ENCODE measurements around the gene SNN.

SNN gene

GRCh38 chr16:11727796-11728543 lies 59.7 kb downstream of the SNN start:
- Histone ChIP-seq H3K27ac (ENCODE audit: low read depth, low read length) (no peak overlapping the region), H3K79me2 (ENCODE audit: control insufficient read depth, low read length) (peaks cover 15% of the 10 kb centered on the region; the same call in 1 of the 2 replicates)
- no peak for TF ChIP-seq EZH2phosphoT487 (IDR thresholded peaks at IDR 0.05; ENCODE audit: borderline replicate concordance, low read length)
- TF ChIP-seq, protein P1, sequence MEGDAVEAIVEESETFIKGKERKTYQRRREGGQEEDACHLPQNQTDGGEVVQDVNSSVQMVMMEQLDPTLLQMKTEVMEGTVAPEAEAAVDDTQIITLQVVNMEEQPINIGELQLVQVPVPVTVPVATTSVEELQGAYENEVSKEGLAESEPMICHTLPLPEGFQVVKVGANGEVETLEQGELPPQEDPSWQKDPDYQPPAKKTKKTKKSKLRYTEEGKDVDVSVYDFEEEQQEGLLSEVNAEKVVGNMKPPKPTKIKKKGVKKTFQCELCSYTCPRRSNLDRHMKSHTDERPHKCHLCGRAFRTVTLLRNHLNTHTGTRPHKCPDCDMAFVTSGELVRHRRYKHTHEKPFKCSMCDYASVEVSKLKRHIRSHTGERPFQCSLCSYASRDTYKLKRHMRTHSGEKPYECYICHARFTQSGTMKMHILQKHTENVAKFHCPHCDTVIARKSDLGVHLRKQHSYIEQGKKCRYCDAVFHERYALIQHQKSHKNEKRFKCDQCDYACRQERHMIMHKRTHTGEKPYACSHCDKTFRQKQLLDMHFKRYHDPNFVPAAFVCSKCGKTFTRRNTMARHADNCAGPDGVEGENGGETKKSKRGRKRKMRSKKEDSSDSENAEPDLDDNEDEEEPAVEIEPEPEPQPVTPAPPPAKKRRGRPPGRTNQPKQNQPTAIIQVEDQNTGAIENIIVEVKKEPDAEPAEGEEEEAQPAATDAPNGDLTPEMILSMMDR (IDR thresholded peaks at IDR 0.05; ENCODE audit: low read depth, low read length, poor library complexity, severe bottlenecking) = no peak

More at GRCh38 chr16:11727796-11728543, 59.7 kb downstream of the SNN start:
- Histone ChIP-seq H3K27me3 (ENCODE audit: control insufficient read depth, low read length) (no peaks in the 10 kb centered on the region), H3K9me3 (ENCODE audit: control insufficient read depth, insufficient read depth, low read length) (no peaks in the 10 kb centered on the region), H3K4me3 (ENCODE audit: low read length) (no peak overlapping the region), H4K20me1 (ENCODE audit: control insufficient read depth, insufficient read depth, low read depth, low read length) (no peaks in the 10 kb centered on the region), H3K9me2 (replicated peaks; ENCODE audit: control insufficient read depth, low read length) (no peaks in the 10 kb centered on the region), H3F3A (ENCODE audit: control insufficient read depth, insufficient read depth) (peaks cover 4% of the 10 kb centered on the region), H3K4me2 (ENCODE audit: low read length) (no peak overlapping the region), H3K36me3 (ENCODE audit: control insufficient read depth, low read length) (peaks cover 73% of the 10 kb centered on the region), H3K4me1 (ENCODE audit: control insufficient read depth, low read length) (no peaks in the 10 kb centered on the region)

Measured in DOHH2 (cell line).